Left ventricle myocardium inferior (tissue), 1 donor: Measurements from ENCODE around the gene PRRC2B. TPM values are rescaled to one million over a fixed set of nuclear protein-coding genes. Genes with fewer than 3 reads are reported as not detected.

Experiments used
- DNase-seq: peaks from one replicate; pipeline ENCODE4 v3.0.0-alpha.2; 2020
- H3K27ac ChIP-seq: fragments of 200-600 bp; replicated peaks from 2 replicates; pipeline ENCODE4 v1.8.0; 2021
- H3K27me3 ChIP-seq: fragments of 200-600 bp; 2 replicates; pipeline ENCODE4 v1.8.0; 2021; ENCODE audit warnings: low read depth
- H3K36me3 ChIP-seq: fragments of 200-600 bp; 2 replicates; pipeline ENCODE4 v1.8.0; 2021
- H3K4me1 ChIP-seq: fragments of 200-600 bp; 2 replicates; pipeline ENCODE4 v1.8.0; 2021
- H3K4me3 ChIP-seq: fragments of 200-600 bp; 2 replicates; pipeline ENCODE4 v1.8.0; 2021; ENCODE audit warnings: mild to moderate bottlenecking, moderate library complexity
- H3K9me3 ChIP-seq: fragments of 200-600 bp; replicated peaks from 2 replicates; pipeline ENCODE4 v1.8.0; 2021
- CTCF ChIP-seq: fragments of 200-600 bp; IDR thresholded peaks from 2 replicates; pipeline ENCODE4 v1.8.0; 2021; ENCODE audit warnings: antibody characterized with exemption, mild to moderate bottlenecking, borderline replicate concordance
- intact Hi-C: fragments of 100-400 bp; cut with micrococcal nuclease; formaldehyde crosslinking; loops from one replicate; pipeline ENCODE4 v1.11.0; 2022
- total RNA-seq: library from RNA; stranded (reverse); fragmentation: NEBNext Ultra II Directional; extraction: Animal tissue kit (Norgen Biotek cat#: 25700); gene quantifications from one replicate; pipeline ENCODE4 v1.2.1, GENCODE V29; 2021
- donor health status: DM: no; HTN: yes; CAD: no; lungs with severe emphysema.

PRRC2B gene
- total RNA-seq, 1 donor from 2014 or later, result 109 TPM

DNA sequence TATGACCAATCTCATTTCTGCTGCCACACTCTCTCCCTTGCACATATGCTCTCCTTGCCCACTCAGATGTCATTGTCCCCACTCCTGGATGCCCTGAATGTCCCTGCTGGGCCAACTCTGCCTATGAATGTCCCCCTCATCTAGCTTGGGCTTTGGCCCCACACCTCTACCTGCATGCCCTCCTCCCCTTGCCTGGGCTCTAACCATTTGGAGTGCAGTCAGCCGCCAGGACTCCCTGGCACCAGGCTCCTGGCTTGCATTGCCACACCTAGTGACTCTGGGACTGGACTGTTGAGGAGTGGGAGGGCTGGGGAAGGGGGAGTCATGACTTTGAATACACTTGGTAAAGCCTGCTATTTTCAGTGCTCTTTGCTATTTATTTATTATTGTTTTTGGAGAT lies 67.3 kb downstream of the PRRC2B start:
- H3K36me3 ChIP-seq, result peaks cover 95% of the 10 kb centered on the region
- no peak for TF ChIP-seq CTCF
- intact Hi-C loops, result no loop called here
- H3K9me3 ChIP-seq, result no peaks in the 10 kb centered on the region
- no peaks in the 10 kb centered on the region for H3K27me3 ChIP-seq
- no peak overlapping the region for H3K4me3 ChIP-seq
- no peak for DNase-seq
- peaks cover 5% of the 10 kb centered on the region for H3K4me1 ChIP-seq
- H3K27ac ChIP-seq, result no peak overlapping the region

- TF ChIP-seq CTCF, result no peak
- no peak for DNase-seq
- intact Hi-C loops, result no loop called here
- Histone ChIP-seq H3K36me3 (peaks cover 94% of the 10 kb centered on the region), H3K27ac (peak overlapping the region; percentile 8), H3K27me3 (no peaks in the 10 kb centered on the region), H3K9me3 (no peaks in the 10 kb centered on the region), H3K4me3 (no peak overlapping the region), H3K4me1 (peaks cover 11% of the 10 kb centered on the region)
Measured at GRCh38 chr9:131464354-131465000, 70.6 kb downstream of the PRRC2B start.

GRCh38 chr9:131465401-131465800 lies 71.5 kb downstream of the PRRC2B start:
- no peak for DNase-seq
- intact Hi-C loops, result no loop called here
- no peak overlapping the region for H3K27ac ChIP-seq
- H3K27me3 ChIP-seq, result no peaks in the 10 kb centered on the region
- peaks cover 11% of the 10 kb centered on the region for H3K4me1 ChIP-seq
- no peaks in the 10 kb centered on the region for H3K9me3 ChIP-seq
- peaks cover 94% of the 10 kb centered on the region for H3K36me3 ChIP-seq
- no peak overlapping the region for H3K4me3 ChIP-seq
- TF ChIP-seq CTCF, result no peak

DNA sequence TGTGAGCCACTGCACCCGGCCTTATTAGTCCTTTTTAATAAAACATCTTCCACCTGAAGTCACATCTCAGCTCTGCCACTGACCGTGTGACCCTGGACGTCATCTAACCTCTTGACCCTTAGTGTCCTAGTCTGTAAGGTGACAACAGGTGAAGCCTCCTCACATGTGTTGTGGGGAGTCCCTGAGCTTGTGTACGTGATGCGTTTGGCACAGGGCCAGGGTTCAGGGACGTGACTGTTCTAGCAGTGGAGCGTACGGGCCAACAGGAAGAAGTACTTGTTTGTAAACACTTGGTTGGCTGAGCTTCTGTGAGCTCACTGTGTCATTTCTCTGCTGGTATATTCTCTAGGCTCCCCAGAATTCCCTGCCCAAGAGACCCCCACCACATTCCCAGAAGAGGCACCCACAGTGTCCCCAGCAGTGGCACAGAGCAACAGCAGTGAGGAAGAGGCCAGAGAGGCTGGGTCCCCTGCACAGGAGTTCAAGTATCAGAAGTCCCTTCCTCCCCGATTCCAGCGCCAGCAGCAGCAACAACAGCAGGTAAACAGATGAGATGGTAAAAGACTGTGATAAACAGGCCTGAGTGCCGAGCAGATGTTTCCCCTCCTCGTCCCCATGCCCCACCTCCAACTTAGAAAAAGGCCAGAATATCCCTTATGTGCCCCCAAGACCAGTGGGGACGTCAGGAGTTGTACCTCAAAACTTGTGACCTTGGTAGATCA lies 73.5 kb downstream of the PRRC2B start:
- intact Hi-C loops, result no loop called here

DNA sequence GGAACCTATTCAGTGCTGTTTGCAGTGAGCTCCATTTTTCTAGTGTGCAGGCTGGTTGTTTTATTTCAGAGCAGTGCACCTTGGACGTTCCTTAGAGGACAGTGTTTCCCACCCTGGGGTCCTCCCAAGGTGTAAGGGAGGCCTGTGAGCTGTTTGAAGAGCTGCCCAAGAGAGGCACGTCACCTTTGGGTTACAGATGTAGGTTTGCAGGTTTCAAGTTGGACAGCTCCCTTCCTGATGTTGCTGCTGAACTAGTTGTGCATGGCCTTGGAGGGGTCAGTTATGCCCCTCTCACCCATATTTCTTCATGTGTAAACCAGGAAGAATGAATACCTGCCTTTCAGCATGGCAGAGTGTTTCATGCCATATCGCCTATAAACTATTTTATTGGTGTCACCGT lies 74.1 kb downstream of the PRRC2B start:
- no peak overlapping the region for H3K27ac ChIP-seq
- intact Hi-C loops, result no loop called here
- no peak overlapping the region for H3K4me3 ChIP-seq
- H3K9me3 ChIP-seq, result peaks cover 11% of the 10 kb centered on the region
- no peaks in the 10 kb centered on the region for H3K27me3 ChIP-seq
- DNase-seq, result no peak
- H3K36me3 ChIP-seq, result peaks cover 99% of the 10 kb centered on the region
- no peak for TF ChIP-seq CTCF
- H3K4me1 ChIP-seq, result peaks cover 11% of the 10 kb centered on the region

More for the DNA sequence above, 73.5 kb downstream of the PRRC2B start:
- Histone ChIP-seq H3K4me1 (peaks cover 11% of the 10 kb centered on the region), H3K9me3 (peaks cover 10% of the 10 kb centered on the region), H3K4me3 (no peak overlapping the region), H3K27me3 (no peaks in the 10 kb centered on the region), H3K27ac (peak overlapping the region; percentile 20), H3K36me3 (peaks cover 95% of the 10 kb centered on the region)
- no peak for TF ChIP-seq CTCF
- no peak for DNase-seq
